ENCODE results near the gene CD302. TPM values are rescaled to one million over a fixed set of nuclear protein-coding genes. Genes with fewer than 3 reads are reported as not detected.
"Not testable (repeated sequence)": the region's sequence is repeated elsewhere in the genome, so short reads cannot be mapped to it uniquely, and the experiment has no call there.

CD302 gene, protein sequence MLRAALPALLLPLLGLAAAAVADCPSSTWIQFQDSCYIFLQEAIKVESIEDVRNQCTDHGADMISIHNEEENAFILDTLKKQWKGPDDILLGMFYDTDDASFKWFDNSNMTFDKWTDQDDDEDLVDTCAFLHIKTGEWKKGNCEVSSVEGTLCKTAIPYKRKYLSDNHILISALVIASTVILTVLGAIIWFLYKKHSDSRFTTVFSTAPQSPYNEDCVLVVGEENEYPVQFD
- 64.3 TPM for total RNA-seq

DNA sequence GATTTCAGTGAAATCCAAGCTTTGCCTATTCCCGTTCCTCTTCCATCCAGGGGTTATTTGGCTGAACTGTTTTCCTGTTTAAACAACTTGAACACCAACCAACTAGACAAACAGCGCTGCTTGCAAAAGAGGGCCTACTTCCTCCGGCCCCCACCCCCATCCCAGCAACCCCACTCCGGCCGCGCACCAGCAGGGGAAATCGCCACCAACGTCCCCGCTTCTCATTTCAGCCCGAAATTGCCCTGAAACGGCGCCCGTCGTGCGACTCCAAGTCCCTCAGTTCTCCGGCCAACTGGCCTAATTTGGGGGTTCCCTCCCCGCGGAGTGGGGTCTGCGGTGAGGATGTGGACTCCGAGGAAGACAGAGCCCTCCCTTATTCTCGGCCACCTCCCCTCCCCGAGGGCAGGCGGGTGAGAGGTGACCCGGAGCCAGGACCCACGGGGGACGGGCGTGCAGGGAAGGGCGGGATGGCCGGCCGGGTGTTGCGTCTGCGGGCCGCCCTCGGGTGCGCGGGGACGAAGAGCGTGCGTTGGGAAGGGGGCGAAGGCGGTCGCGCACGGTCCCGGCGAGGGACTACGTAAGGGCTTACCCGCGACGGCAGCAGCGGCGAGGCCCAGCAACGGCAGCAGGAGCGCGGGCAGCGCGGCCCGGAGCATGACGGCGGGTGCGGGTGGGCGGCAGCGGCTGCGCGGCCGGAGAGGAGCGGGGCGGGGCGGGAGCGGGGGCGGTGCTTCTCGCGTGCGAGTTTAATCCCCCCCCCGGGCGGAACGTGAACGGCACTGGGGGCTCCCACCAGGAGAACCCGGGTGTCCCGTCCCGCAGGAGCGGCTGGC lies at the start of gene CD302:
CD302 (minus strand) TSS at position 666 of the 833 bp plus-strand sequence; CDS start at position 656, 10 bp downstream.
- H3K4me1 ChIP-seq (ENCODE audit: insufficient read depth, low read length), result peaks cover 72% of the 10 kb centered on the region
- H3K27me3 ChIP-seq (ENCODE audit: insufficient read depth, low read length), result peaks cover 3% of the 10 kb centered on the region
- H3K9me3 ChIP-seq (ENCODE audit: low read depth, low read length), result no peaks in the 10 kb centered on the region
- peak within 1 kb of the TSS; percentile 75 for H3K4me3 ChIP-seq (ENCODE audit: low read length)

DNA sequence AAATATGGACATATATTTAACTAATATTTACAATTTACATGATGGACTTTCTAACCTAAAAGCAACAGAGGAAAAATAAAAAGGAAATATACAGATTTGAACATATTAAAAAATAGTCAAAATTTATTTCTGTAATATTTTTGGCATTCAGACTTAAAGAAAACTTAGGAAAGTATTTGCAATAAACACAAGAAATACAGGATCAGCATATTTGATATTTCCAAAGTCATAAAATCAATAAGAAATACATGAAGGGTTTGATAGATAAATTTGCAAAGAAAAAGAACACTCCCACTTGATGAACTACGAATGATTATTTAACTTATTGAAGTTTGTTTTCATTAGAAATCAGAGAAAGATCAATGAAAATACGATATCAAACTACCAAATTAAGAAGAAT lies 48.6 kb upstream of the CD302 start:
- H3K4me1 ChIP-seq (ENCODE audit: insufficient read depth, low read length), result no peaks in the 10 kb centered on the region
- H3K27me3 ChIP-seq (ENCODE audit: insufficient read depth, low read length), result no peaks in the 10 kb centered on the region
- no peaks in the 10 kb centered on the region for H3K9me3 ChIP-seq (ENCODE audit: low read depth, low read length)
- no peak overlapping the region for H3K4me3 ChIP-seq (ENCODE audit: low read length)

DNA sequence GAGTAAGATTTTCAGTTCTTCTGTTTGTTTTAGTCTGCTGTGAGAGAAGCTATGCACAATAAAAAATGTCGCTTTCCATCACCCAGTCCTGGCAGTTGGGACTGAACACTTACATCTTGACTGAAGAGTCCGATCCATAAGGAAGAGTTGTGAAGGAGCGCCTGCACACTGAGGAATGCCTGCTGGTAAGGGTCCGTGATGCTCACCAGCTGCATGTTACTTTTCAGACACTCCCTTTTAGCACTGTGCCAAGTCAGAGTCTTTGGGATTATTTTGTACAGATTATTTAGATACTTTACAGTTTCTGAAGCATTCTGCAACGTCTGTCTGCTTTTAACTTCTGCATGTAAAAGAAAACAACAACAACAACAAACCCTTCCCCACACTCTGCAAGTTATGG lies 42.6 kb upstream of the CD302 start:
- Histone ChIP-seq H3K9me3 (ENCODE audit: low read depth, low read length) (no peaks in the 10 kb centered on the region), H3K4me3 (ENCODE audit: low read length) (no peak overlapping the region), H3K4me1 (ENCODE audit: insufficient read depth, low read length) (no peaks in the 10 kb centered on the region), H3K27me3 (ENCODE audit: insufficient read depth, low read length) (no peaks in the 10 kb centered on the region)

DNA sequence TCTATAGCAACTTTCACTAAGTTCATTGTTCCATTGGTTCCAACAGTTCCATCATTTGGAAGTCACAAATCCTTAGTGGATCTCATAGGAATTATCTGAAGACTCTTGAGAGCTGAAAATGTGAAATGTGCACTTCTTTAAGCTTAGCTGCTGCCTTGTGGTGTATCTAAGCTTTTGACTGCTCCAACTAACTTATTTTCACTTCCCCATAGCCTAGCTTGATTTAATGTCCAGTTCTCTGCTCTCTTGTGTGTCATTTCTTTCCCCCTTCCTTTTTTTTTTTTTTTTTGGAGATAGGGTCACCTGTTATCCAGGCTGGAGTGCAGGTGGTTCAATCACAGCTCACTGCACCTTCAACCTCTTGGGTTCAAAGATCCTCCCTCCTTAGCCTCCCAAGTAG lies 34.9 kb upstream of the CD302 start:
- H3K9me3 ChIP-seq (ENCODE audit: low read depth, low read length), result no peaks in the 10 kb centered on the region
- peaks cover 14% of the 10 kb centered on the region for H3K4me1 ChIP-seq (ENCODE audit: insufficient read depth, low read length)
- no peaks in the 10 kb centered on the region for H3K27me3 ChIP-seq (ENCODE audit: insufficient read depth, low read length)
- no peak overlapping the region for H3K4me3 ChIP-seq (ENCODE audit: low read length)

DNA sequence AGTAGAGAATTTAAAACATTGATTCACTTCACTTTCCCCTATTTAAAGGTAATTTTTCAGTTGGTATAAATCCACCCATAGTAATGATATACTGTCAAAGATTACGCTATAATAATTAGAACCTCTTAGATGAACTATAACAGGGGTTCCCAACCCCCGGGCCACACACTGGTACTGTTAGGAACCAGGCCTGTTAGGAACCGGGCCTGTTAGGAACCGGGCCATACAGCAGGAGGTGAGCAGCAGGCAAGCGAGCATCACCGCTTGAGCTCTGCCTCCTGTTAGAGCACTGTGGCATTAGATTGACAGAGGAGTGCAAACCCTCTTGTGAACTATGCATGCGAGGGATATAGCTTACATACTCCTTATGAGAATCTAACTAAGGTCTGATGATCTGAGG lies 34.0 kb upstream of the CD302 start:
- Histone ChIP-seq H3K4me1 (ENCODE audit: insufficient read depth, low read length) (peaks cover 14% of the 10 kb centered on the region), H3K9me3 (ENCODE audit: low read depth, low read length) (no peaks in the 10 kb centered on the region), H3K4me3 (ENCODE audit: low read length) (no peak overlapping the region), H3K27me3 (ENCODE audit: insufficient read depth, low read length) (no peaks in the 10 kb centered on the region)

DNA sequence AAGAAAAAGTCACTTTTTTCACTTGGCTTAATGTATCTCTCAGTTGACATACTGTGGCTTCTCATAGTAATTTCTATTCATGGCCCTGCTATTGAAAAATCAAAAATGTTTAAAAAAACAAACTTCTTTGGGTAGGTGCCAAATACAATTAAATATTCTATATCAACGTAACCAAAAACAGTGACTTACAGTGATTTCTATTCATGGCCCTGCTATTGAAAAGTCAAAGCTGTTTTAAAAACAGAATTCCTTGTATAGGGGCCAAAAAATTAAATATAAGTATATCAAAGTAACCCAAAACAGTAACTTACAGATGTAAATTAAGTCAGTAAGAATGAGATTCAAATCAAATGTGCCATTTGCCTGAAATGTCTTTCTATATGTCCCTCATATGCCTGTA lies 31.4 kb upstream of the CD302 start:
- peaks cover 14% of the 10 kb centered on the region for H3K4me1 ChIP-seq (ENCODE audit: insufficient read depth, low read length)
- no peaks in the 10 kb centered on the region for H3K27me3 ChIP-seq (ENCODE audit: insufficient read depth, low read length)
- no peak overlapping the region for H3K4me3 ChIP-seq (ENCODE audit: low read length)
- no peaks in the 10 kb centered on the region for H3K9me3 ChIP-seq (ENCODE audit: low read depth, low read length)

DNA sequence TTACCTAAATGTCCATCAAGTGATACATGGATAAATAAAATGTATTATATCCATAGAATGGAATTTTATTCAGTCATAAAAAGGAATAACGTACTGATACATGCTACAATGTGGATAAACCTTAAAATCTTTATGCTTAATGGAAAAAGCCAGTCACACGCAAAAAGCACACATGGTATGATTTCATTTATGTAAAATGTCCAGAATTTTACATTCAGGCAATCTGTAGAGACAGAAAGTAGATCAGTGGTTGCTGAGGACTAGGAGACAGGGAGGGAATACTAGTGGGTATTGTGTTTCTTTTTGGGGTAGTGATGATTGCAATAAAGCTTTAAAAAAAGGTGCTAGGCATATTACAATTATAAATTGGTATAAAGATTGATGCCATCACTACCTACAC lies 30.7 kb upstream of the CD302 start:
- H3K4me3 ChIP-seq (ENCODE audit: low read length), result no peak overlapping the region
- peaks cover 14% of the 10 kb centered on the region for H3K4me1 ChIP-seq (ENCODE audit: insufficient read depth, low read length)
- H3K9me3 ChIP-seq (ENCODE audit: low read depth, low read length), result no peaks in the 10 kb centered on the region
- no peaks in the 10 kb centered on the region for H3K27me3 ChIP-seq (ENCODE audit: insufficient read depth, low read length)

DNA sequence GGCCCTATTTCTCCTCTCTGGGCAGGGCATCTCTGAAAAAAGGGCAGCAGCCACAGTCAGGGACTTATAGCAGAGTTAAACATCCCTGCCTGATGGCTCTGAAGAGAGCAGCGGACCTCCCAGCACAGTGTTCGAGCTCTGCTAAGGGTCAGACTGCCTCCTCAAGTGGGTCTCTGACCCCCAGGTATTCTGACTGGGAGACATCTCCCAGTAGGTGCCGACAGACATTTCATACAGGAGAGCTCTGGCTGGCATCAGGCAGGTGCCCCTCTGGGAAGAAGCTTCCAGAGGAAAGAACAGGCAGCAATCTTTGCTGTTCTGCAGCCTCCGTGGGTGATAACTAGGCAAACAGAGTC lies 24.4 kb upstream of the CD302 start:
- not testable (repeated sequence) for H3K9me3 ChIP-seq (ENCODE audit: low read depth, low read length); H3K27me3 ChIP-seq (ENCODE audit: insufficient read depth, low read length); H3K4me1 ChIP-seq (ENCODE audit: insufficient read depth, low read length); H3K4me3 ChIP-seq (ENCODE audit: low read length)

DNA sequence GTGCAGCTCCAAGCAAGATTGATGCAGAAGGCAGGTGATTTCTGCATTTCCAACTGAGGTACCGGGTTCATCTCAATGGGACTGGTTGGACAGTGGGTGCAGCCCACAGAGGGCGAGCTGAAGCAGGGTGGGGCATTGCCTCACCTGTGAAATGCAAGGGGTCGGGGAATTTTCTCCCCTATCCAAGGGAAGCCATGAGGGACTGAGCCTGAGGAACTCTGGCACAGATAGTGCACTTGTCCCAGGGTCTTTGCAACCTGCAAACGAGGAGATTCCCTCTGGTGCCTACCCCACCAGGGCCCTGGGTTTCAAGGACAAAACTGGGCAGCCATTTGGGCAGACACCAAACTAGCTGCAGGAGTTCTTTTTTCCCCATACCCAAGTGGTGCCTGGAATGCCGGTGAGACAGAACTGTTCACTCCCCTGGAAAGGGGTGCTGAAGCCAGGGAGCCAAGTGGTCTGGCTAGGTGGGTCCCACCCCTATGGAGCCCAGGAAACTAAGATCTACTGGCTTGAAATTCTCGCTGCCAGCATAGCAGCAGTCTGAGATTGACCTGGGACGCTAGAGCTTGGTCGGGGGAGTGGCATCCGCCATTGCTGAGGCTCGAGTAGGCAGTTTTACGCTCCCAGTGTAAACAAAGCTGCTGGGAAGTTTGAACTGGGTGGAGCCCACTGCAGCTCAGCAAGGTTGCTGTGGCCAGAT lies 23.9 kb upstream of the CD302 start:
- not testable (repeated sequence) for H3K9me3 ChIP-seq (ENCODE audit: low read depth, low read length); H3K27me3 ChIP-seq (ENCODE audit: insufficient read depth, low read length); H3K4me1 ChIP-seq (ENCODE audit: insufficient read depth, low read length); H3K4me3 ChIP-seq (ENCODE audit: low read length)

DNA sequence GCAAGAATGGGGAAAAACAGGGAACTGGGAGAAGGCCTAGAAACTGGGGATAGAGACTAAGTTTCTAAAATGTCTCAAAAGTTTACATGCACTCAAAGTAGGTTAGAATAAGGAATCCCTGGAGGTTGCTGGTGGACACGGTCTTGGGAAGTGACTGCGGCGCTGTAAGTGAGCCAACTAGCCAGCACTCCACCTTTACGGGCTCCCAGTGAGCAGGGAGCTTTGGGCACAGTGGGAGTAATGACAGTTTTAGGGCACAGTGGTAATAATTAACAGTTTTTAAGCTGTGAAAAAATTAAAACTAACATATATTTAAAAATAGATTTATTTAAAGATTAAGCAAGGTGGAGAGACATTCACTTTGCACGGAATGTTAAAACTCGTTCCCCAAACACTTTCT lies 20.9 kb upstream of the CD302 start:
- no peaks in the 10 kb centered on the region for H3K4me1 ChIP-seq (ENCODE audit: insufficient read depth, low read length)
- H3K9me3 ChIP-seq (ENCODE audit: low read depth, low read length), result no peaks in the 10 kb centered on the region
- H3K4me3 ChIP-seq (ENCODE audit: low read length), result no peak overlapping the region
- no peaks in the 10 kb centered on the region for H3K27me3 ChIP-seq (ENCODE audit: insufficient read depth, low read length)

DNA sequence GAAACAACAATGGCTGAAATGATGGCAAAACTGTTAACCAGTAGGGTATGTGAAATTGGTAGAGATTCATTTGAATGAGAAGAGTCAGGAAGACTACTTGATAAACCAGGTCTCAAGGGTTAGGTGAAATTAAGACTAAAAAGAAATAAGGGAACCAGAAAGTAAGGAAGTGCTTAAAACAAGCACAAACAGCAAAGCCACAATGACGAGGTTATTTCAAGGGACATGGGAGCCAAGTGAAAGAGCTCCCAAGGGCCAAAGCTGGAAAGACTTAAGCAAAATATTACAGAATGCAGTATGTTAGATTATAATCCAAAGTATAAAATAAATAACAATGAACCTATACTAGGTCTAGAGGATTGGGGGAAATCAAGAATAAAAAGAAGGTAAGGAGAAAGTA lies 19.3 kb upstream of the CD302 start:
- Histone ChIP-seq H3K27me3 (ENCODE audit: insufficient read depth, low read length) (no peaks in the 10 kb centered on the region), H3K4me1 (ENCODE audit: insufficient read depth, low read length) (peaks cover 7% of the 10 kb centered on the region), H3K4me3 (ENCODE audit: low read length) (no peak overlapping the region), H3K9me3 (ENCODE audit: low read depth, low read length) (no peaks in the 10 kb centered on the region)

DNA sequence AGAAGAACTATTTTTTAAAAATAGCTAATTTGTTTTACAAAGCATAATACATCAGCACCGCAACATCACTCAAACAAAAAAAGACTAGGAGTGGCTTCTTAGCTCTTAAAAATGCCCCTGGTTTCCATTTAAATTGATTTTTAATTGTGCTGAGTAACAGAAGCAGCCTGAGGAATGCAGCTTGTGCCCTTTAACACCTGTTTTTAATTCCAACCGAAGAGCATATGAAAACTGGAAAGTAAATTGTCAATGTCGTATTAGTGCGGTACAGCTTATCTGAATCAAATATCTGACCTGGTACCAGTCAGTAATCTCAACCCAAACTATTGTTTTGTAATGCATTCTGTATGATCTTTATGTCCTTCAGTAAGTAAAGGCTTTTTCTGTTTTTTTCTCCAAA lies 13.2 kb upstream of the CD302 start:
- H3K9me3 ChIP-seq (ENCODE audit: low read depth, low read length), result no peaks in the 10 kb centered on the region
- H3K27me3 ChIP-seq (ENCODE audit: insufficient read depth, low read length), result no peaks in the 10 kb centered on the region
- no peak overlapping the region for H3K4me3 ChIP-seq (ENCODE audit: low read length)
- H3K4me1 ChIP-seq (ENCODE audit: insufficient read depth, low read length), result peaks cover 7% of the 10 kb centered on the region

DNA sequence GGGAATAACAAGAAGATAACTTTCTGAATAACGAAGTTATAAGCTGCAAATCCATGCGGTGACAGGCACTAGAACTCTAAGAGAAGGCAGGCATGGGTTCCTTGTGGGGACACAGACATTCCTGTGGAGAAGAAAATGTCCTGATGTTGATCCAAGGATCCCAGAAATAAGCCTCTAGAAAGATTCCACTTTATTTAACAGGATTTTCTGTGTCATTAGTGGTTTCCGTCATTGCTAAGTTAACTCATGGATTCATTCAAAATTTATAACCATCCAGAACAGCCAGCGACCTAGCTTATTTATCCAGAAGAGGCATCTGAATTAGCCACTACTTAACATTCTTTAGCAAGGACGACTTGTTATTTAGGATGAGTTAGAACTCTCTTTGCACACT lies 10.0 kb upstream of the CD302 start:
- Histone ChIP-seq H3K27me3 (ENCODE audit: insufficient read depth, low read length) (no peaks in the 10 kb centered on the region), H3K4me3 (ENCODE audit: low read length) (no peak overlapping the region), H3K4me1 (ENCODE audit: insufficient read depth, low read length) (peaks cover 7% of the 10 kb centered on the region), H3K9me3 (ENCODE audit: low read depth, low read length) (no peaks in the 10 kb centered on the region)

DNA sequence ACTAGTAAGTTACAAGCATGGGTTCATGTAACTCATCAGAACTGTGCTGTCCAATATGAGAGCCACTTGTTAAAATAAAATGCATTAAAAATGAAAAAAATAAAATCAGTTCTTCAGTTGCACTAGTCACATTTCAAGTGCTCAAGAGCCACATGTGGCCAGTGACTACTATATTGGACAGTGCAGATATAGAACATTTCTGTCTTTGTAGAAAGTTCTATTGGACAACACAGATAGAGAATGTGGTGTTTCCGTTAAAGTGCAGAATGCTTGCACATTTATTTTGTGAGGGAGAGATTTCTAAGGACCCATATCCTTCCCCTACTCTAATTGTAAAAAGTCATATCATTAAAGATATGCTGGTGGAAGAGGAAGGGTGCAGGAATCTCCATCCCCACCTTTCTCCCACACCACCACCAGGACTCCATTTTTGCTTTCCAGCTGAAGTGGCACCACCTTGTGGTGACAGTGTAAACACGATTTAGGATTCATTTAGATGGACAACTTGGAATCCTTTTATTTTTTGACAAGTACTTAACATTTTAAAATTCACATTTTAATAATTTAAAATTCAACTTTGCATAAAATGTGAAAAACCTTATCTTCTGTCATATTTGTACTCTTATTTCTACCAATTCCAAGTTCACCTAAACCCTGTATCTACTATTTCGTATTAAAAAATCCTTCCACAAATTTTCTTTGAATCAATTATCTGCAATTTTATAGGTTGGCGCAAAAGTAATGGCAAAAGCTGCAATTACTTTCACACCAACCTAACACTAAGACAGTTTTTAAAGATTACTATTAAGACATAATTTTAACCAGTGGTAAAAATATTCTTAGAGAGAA lies 9.4 kb upstream of the CD302 start:
- Histone ChIP-seq H3K4me3 (ENCODE audit: low read length) (no peak overlapping the region), H3K27me3 (ENCODE audit: insufficient read depth, low read length) (no peaks in the 10 kb centered on the region), H3K4me1 (ENCODE audit: insufficient read depth, low read length) (peaks cover 7% of the 10 kb centered on the region), H3K9me3 (ENCODE audit: low read depth, low read length) (no peaks in the 10 kb centered on the region)

DNA sequence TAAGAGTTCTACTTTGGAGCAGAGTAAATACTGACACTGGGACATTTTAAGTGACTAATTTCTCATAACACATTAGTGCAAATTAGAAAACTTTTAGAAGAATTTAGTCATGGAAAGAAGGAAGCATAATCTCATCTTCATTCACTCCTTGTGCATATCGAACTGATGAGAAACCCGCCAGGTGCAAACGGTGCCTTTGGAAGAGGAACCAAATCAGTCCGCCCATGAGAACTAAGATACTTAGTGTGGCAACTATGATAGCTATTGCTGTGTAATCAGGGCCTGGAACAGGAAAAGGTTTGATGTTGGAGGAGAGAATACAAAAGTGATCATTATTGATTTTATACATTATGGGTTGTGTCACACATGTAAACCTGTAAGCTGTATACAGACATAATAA lies 6.9 kb upstream of the CD302 start:
- Histone ChIP-seq H3K4me3 (ENCODE audit: low read length) (no peak overlapping the region), H3K9me3 (ENCODE audit: low read depth, low read length) (no peaks in the 10 kb centered on the region), H3K4me1 (ENCODE audit: insufficient read depth, low read length) (peaks cover 30% of the 10 kb centered on the region), H3K27me3 (ENCODE audit: insufficient read depth, low read length) (no peaks in the 10 kb centered on the region)
